HEK293 (cell line): ENCODE measurements around the gene USP22.

ENCODE experiments used
- EGR2 ChIP-seq: fragments of 450-650 bp; formaldehyde crosslinking; IDR thresholded peaks from 2 replicates; pipeline ENCODE4 v1.5.1; 2016; ENCODE audit warnings: low read depth, missing biosample characterization, missing genetic modification characterization
- HOXD13 ChIP-seq: sonication (generic); formaldehyde crosslinking; IDR thresholded peaks from 2 replicates; pipeline ENCODE4 v1.8.0; 2022; ENCODE audit warnings: missing genetic modification reagents, borderline replicate concordance
- PRDM2 ChIP-seq: fragments of 450-650 bp; formaldehyde crosslinking; IDR thresholded peaks from 2 replicates; pipeline ENCODE4 v1.5.1; 2016; ENCODE audit warnings: missing biosample characterization, missing genetic modification characterization, borderline replicate concordance
- REPIN1 ChIP-seq: fragments of 450-650 bp; formaldehyde crosslinking; IDR thresholded peaks from 2 replicates; pipeline ENCODE4 v1.5.1; 2017; ENCODE audit warnings: missing biosample characterization, missing genetic modification characterization, low read depth
- SCRT2 ChIP-seq: fragments of 450-650 bp; formaldehyde crosslinking; IDR thresholded peaks from 2 replicates; pipeline ENCODE4 v1.5.1; 2016; ENCODE audit warnings: missing biosample characterization, missing genetic modification characterization
- SP7 ChIP-seq: fragments of 450-650 bp; formaldehyde crosslinking; IDR thresholded peaks from 2 replicates; pipeline ENCODE4 v1.5.1; 2016; ENCODE audit warnings: missing biosample characterization, missing genetic modification characterization
- YY1 ChIP-seq: fragments of 450-650 bp; formaldehyde crosslinking; IDR thresholded peaks from 2 replicates; pipeline ENCODE4 v1.5.1; 2018; ENCODE audit warnings: missing biosample characterization, missing genetic modification characterization
- ZBTB17 ChIP-seq: fragments of 450-650 bp; formaldehyde crosslinking; IDR thresholded peaks from 2 replicates; pipeline ENCODE4 v1.5.1; 2016; ENCODE audit warnings: missing biosample characterization, missing genetic modification characterization
- ZBTB49 ChIP-seq: fragments of 450-650 bp; formaldehyde crosslinking; IDR thresholded peaks from 2 replicates; pipeline ENCODE4 v1.5.1; 2016; ENCODE audit warnings: missing biosample characterization, missing genetic modification characterization, low read depth
- ZNF148 ChIP-seq: fragments of 450-650 bp; formaldehyde crosslinking; IDR thresholded peaks from 2 replicates; pipeline ENCODE4 v1.5.0; 2017; ENCODE audit warnings: missing biosample characterization, missing genetic modification characterization, borderline replicate concordance
- ZNF169 ChIP-seq: fragments of 450-650 bp; formaldehyde crosslinking; IDR thresholded peaks from 2 replicates; pipeline ENCODE4 v1.5.1; 2016; ENCODE audit warnings: missing biosample characterization, missing genetic modification characterization
- ZNF2 ChIP-seq: fragments of 450-650 bp; formaldehyde crosslinking; IDR thresholded peaks from 2 replicates; pipeline ENCODE4 v1.5.1; 2016; ENCODE audit warnings: missing biosample characterization, missing genetic modification characterization
- ZNF221 ChIP-seq: fragments of 450-650 bp; formaldehyde crosslinking; IDR thresholded peaks from 2 replicates; pipeline ENCODE4 v1.5.1; 2017; ENCODE audit warnings: missing biosample characterization, missing genetic modification characterization, borderline replicate concordance
- ZNF23 ChIP-seq: fragments of 450-650 bp; formaldehyde crosslinking; IDR thresholded peaks from 2 replicates; pipeline ENCODE4 v1.5.1; 2016; ENCODE audit warnings: missing biosample characterization, missing genetic modification characterization, borderline replicate concordance
- ZNF274 ChIP-seq, 2 experiments: fragments of 200-500 bp in 1 of 2; fragments of 450-650 bp in 1 of 2; sonication (Bioruptor generic) in 1 of 2; formaldehyde crosslinking in 1 of 2; IDR thresholded peaks; 2 replicates each; pipeline versions ENCODE4 v1.5.1 to v1.6.1; 2014 to 2016; ENCODE audit warnings: borderline replicate concordance in 1 of 2, inconsistent platforms in 1 of 2, low read length in 1 of 2, missing biosample characterization in 1 of 2, missing genetic modification characterization in 1 of 2
- ZNF335 ChIP-seq: fragments of 450-650 bp; formaldehyde crosslinking; conservative IDR thresholded peaks from 2 replicates; pipeline ENCODE4 v1.5.1; 2016; ENCODE audit warnings: missing biosample characterization, missing genetic modification characterization
- ZNF521 ChIP-seq: fragments of 450-650 bp; formaldehyde crosslinking; IDR thresholded peaks from 2 replicates; pipeline ENCODE4 v1.5.1; 2017; ENCODE audit warnings: missing biosample characterization, mild to moderate bottlenecking, missing genetic modification characterization
- ZNF529 ChIP-seq: fragments of 450-650 bp; formaldehyde crosslinking; IDR thresholded peaks from 2 replicates; pipeline ENCODE4 v1.5.1; 2017; ENCODE audit warnings: missing genetic modification characterization, missing biosample characterization; ENCODE audit not compliant: insufficient replicate concordance
- ZNF560 ChIP-seq: fragments of 450-650 bp; formaldehyde crosslinking; IDR thresholded peaks from 2 replicates; pipeline ENCODE4 v1.5.1; 2017; ENCODE audit warnings: missing biosample characterization, missing genetic modification characterization, borderline replicate concordance
- ZNF571 ChIP-seq: fragments of 450-650 bp; formaldehyde crosslinking; IDR thresholded peaks from 2 replicates; pipeline ENCODE4 v1.5.0; 2017; ENCODE audit warnings: missing biosample characterization, missing genetic modification characterization
- ZNF623 ChIP-seq: fragments of 450-650 bp; formaldehyde crosslinking; IDR thresholded peaks from 2 replicates; pipeline ENCODE4 v1.5.1; 2016; ENCODE audit warnings: missing biosample characterization, missing genetic modification characterization
- ZNF626 ChIP-seq: fragments of 450-650 bp; sonication (Bioruptor Pico); formaldehyde crosslinking; IDR thresholded peaks from 2 replicates; pipeline ENCODE4 v1.5.1; 2018; ENCODE audit warnings: missing biosample characterization, missing genetic modification characterization, inconsistent platforms
- ZNF660 ChIP-seq: fragments of 450-650 bp; IDR thresholded peaks from 2 replicates; pipeline ENCODE4 v1.5.1; 2018; ENCODE audit warnings: missing biosample characterization, mild to moderate bottlenecking, missing genetic modification characterization
- ZNF692 ChIP-seq: fragments of 450-650 bp; formaldehyde crosslinking; IDR thresholded peaks from 2 replicates; pipeline ENCODE4 v1.5.1; 2016; ENCODE audit warnings: missing biosample characterization, missing genetic modification characterization
- ZNF704 ChIP-seq: fragments of 450-650 bp; formaldehyde crosslinking; IDR thresholded peaks from 2 replicates; pipeline ENCODE4 v1.5.1; 2016; ENCODE audit warnings: missing biosample characterization, missing genetic modification characterization

Gene USP22

GRCh38 chr17:21043296-21044232 lies 753 bp upstream of the USP22 start (continued):
- TF ChIP-seq ZNF560 (tag by site-specific recombination) (no peak), ZNF571 (tag by site-specific recombination) (no peak), ZNF23 (tag by site-specific recombination) (no peak), ZNF626 (tag by site-specific recombination) (no peak), YY1 (tag by site-specific recombination) (peak; percentile 85), PRDM2 (tag by site-specific recombination) (no peak), ZNF704 (tag by site-specific recombination) (no peak), ZNF623 (no peak), ZNF221 (tag by site-specific recombination) (no peak; the same call in 1 of the 2 replicates), ZBTB17 (tag by site-specific recombination) (peak; percentile 88), ZNF169 (tag by site-specific recombination) (no peak), ZNF274 (IDR thresholded peaks at IDR 0.05; ENCODE audit: low read length) (no peak), ZNF274 (tag by site-specific recombination; IDR thresholded peaks at IDR 0.05; ENCODE audit: borderline replicate concordance) (no peak), ZNF660 (tag by site-specific recombination) (peak; percentile 95), HOXD13 (CRISPR knock-in tag) (no peak), ZNF335 (tag by site-specific recombination) (peak; percentile 90), ZBTB49 (tag by site-specific recombination) (no peak), SP7 (tag by site-specific recombination) (peak; percentile 93), ZNF2 (tag by site-specific recombination) (peak; percentile 94), ZNF148 (tag by site-specific recombination) (no peak), SCRT2 (tag by site-specific recombination) (peak; percentile 48), ZNF521 (no peak), ZNF529 (tag by site-specific recombination) (no peak), EGR2 (tag by site-specific recombination) (peak; percentile 57; the same call in 1 of the 2 replicates), REPIN1 (tag by site-specific recombination) (peak; percentile 80; the same call in 1 of the 2 replicates), ZNF692 (tag by site-specific recombination) (peak; percentile 75)
